OCI-LY3 (cell line): ENCODE measurements around the gene MACO1.

ENCODE experiments used
- CTCF ChIP-seq: fragments of 200-600, 300-600 bp; sonication (generic); IDR thresholded peaks from 2 replicates; pipeline ENCODE4 v1.5.1; 2014; ENCODE audit warnings: antibody characterized with exemption, low read length, low read depth
- EZH2phosphoT487 ChIP-seq: fragments of 200-600 bp; shearing (Covaris generic); IDR thresholded peaks from 2 replicates; pipeline ENCODE4 v1.6.1; 2018; ENCODE audit warnings: antibody characterized with exemption, mixed run types, low read depth

GRCh38 chr1:25546193-25546592, 115.5 kb downstream of the MACO1 start:
- TF ChIP-seq CTCF: no peak
- TF ChIP-seq EZH2phosphoT487: no peak
